Central memory CD4-positive, alpha-beta T cell (primary cell): Measurements from ENCODE around the gene SFTPA2.
"Not testable (repeated sequence)": the region's sequence is repeated elsewhere in the genome, so short reads cannot be mapped to it uniquely, and the experiment has no call there.

Experiments used
- DNase-seq: peaks from one replicate; pipeline ENCODE4 v3.0.0; 2022
- total RNA-seq, 3 experiments: gene quantifications; one replicate each; lab custom pipeline; 2026; lab: John Stamatoyannopoulos, UW

SFTPA2 gene
- total RNA-seq: 0 to 0.19 (median 0) reads per million in 3 experiments

DNA sequence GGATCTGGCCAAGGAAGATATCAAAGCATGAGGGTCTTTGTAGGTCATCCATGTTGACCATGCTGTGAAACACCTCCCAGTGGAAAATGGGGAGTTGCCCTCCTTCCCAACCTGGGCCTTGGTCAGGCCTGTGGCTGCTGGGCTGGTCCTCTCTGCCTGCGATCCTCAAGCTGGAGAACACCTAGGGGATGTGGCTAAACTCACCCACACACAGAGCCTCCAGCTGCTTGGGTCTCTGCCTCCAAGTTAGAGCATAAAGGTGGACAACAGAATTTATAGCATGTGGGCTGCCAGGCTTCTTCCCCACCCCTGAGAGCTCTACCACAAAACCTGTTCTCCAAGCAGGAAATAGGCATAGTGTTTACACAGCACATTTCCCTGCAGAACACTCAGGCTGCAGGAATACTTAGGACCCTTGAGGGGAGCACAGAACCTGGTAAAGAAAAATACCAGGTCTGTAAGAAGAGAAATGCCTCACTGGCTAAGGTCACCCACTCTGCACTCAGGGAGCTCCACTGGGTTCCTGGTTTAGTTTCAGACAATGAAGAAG lies at the start of gene SFTPA2:
Gene SFTPA2 (minus strand): TSS at position 248 of the 550 bp plus-strand sequence. CDS start 924 bp downstream, outside the sequence.
- no peak for DNase-seq

DNA sequence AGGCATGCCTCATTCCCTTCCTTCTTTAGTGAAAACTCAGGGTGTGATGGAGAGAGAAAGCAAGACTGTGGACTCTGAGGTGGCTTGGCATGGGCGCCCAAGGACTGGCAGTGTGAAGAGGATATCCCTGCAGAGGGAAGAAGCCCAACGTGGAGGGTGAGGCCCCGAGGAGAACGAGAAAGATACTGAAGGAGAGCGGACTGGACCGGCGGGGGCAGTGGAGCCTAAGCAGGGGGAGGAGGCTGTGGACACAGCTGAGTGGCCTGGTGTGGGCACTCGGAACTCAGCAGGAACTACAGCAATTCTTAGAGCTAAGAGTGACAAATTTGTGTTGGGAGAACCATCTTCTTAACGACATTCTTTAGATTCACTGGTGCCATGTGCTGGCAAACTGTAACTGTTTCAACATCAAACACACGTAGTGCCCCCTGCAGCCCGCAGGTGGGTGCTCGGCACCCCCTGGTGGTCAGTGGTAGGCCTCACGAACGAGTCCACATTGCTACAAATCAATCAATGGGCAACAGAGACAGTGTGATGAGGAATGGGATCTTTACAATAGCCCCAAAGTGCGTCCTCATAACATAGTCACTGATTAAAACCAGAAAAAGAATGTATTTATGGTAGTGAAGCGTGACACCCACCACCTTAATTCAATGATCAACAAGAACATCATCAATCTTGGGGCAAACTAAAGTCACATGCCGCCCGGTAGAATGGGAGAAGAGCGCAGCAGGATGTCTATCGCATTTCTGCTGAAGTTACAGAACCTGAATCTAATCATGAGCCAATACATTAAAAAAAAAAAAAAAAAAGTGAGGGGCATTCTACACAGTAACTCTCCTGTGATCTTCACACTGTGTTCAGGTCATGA lies 48.5 kb upstream of the SFTPA2 start:
- DNase-seq: peak; percentile 12

DNA sequence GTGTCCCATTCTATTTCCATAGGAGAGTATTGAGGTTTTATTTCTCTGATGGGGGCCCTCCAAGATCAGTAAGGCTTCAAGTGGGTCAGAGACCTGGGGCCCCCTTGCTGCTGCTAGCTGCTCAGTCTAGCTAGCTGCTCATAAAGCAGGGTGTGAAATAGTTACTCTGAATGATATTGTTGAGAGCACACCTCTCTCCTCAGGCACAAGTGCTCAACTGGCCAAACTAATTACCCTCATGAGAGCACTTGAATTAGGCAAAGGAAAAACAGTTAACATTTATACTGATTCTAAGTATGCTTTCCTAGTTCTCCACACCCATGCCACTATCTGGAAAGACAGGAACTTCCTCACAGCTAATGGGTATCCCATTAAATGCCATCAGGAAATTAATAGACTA lies 45.1 kb upstream of the SFTPA2 start:
- DNase-seq: no peak

DNA sequence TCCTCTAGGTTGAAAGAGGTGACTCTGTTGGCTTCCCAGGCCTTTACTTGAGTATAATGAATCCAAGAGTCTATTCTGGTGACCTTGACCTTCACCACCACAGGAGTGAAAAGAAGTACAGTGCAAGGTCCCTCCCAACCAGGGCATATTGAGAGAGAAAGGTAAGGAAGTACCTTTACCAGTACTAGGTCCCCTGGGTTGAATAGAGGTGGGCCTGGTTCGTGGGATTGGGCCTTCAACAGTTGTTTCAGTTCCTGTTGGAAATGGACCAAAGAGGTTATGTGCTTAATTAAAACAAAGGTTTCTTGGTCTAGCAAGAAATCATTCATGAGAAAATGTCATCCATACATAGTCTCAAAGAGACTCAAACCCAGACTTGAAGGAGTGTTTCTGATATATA lies 44.1 kb upstream of the SFTPA2 start:
- DNase-seq: no peak

DNA sequence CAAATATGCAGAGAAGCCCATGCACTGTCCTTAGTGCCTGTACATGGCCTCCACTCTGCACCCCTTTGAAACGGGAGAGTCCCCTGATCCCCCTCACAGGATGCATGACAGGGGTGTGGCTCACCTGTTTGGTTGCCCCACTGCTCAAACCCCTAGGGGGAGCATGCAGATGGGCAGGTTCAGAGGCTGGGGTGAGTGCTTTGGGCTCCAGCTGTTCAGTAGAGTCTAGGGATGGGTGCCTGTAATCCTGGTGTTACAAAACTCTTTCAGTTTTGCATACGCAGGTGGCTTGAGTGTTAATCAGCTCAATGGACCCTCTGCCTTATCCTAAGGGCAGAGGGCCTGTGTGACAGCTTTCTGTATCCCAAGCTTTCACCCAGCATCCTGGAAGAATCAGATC lies 42.7 kb upstream of the SFTPA2 start:
- DNase-seq: no peak

DNA sequence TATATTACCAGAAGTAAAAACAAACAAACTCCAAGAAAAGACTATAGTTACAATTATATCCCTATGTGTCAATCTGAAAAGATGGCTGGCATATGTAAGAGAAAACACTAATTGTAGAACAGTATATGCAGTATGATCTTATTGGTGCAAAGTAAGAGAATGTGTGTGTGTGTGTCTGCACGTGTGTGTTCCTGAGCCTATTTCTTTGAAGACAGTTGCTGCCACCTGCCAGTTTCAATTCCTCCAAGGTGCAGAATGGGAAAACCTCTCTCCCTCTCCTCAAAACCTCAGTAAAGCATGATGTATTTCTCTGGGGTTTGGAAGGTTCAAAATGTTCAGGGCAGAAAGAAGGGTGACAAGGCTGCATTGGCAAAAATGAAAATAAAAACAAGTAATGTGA lies 41.7 kb upstream of the SFTPA2 start:
- DNase-seq: no peak

DNA sequence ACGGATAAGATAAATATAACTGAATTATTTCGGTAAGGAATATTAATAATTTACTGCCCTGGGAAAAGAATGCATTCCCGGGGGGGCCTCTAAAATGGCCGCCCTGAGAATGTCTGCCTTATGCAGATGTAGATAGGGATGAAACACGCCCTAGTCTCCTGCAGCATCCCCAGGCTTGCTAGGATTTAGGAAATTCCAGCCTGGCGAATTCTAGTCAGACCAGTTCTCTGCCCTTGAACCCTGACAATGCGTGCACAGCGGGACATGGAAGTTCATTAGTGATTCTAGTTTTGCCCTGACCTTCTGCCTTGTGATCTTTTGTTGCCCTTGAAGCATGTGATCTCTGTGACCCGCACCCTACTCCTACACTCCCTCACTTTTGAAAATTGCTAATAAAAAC lies 39.4 kb upstream of the SFTPA2 start:
- DNase-seq: not testable (repeated sequence)

DNA sequence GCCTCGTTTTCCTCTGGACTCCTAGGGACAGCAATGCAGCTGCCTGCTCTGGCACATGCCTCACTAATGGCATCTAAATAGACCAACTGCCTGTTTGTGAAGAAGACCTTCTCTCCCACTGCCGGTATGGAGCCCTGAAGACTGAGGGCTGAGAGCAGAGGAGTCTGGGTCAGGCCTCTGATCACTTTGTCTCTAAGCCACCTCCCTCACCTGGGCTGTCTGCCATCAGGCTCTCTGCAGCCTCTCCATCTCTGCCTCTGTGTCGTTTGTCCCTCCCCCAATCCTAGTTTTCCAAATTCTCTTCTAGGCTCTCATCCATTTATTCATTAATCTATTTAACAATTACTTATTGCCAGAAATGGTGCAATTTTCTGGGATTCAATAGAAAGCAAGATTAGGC lies 35.3 kb upstream of the SFTPA2 start:
- DNase-seq: no peak

DNA sequence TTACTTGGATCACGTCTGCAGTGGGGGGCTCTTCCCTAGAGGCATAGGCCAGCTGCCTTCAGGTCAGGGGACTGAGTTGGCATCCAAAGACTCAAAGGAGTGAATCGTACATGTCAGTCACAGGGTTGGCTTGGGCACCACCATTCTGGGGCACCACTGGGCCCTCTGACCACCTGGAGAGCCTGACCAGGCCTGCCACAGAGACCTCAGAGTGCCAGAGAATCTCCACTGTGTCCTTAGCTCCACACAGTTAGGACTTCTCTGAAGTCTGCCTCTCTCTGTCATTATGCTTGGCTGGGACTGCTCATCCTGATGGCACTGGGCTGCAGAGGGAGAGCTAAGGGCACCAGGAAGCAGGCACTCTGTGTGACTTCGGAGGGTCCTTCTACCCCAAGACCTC lies 34.4 kb upstream of the SFTPA2 start:
- DNase-seq: not testable (repeated sequence)

DNA sequence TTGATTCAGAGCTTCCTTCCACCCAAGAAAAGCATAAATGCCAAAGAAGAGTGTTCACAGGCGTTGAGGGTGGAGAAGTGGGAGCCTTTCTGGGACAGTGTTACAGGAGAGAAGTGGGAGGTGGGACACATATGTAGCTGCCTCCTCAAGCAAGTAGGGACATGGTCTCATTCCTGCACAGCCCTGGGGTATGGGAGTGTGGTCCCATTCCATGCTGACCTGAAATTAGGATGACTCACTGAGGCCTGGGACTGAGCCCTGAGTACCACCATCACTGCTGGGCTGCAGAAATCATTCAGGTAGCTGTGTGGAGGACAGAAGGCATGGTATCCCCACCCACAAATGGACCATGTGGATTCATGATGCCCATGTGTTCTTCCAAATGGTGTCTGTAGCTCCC lies 33.2 kb upstream of the SFTPA2 start:
- no peak for DNase-seq

DNA sequence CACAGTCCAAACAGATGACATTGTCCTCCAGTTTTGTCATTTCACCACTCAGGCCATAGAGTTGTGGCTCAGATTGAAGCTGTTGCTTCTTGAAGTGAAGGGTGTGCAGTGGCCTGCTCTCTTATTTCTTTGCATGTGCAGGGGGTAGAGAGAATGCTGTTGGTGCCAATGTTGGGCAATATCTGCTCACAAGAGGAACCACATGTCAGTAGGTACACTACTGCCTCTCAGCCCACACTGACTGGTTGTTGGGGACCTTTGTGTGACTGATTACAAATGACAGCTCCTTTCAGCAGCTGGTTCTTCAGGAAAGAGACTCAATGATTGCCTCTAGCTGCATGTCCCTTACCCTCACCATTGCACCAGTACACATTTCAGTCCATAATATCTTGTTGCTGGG lies 28.6 kb upstream of the SFTPA2 start:
- no peak for DNase-seq

DNA sequence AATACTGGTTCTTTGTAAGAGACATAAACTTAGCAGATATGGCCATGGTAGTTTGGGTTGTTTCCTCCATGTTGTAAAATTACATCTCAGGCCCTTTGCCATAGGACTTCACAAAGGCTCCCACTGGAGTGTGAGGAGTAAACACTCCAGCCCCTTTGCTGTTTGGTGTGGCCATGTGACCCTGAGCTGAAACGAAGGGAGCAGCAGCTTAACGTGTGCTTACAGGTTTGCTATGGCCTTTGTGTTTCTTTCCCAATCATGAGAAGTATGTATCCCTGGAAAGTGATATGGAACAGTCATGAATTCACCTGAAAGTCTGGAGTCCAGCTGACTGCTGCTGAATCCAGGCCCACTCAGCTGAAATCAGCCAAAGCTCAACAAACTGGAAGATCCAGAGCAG lies 26.7 kb upstream of the SFTPA2 start:
- DNase-seq: no peak

DNA sequence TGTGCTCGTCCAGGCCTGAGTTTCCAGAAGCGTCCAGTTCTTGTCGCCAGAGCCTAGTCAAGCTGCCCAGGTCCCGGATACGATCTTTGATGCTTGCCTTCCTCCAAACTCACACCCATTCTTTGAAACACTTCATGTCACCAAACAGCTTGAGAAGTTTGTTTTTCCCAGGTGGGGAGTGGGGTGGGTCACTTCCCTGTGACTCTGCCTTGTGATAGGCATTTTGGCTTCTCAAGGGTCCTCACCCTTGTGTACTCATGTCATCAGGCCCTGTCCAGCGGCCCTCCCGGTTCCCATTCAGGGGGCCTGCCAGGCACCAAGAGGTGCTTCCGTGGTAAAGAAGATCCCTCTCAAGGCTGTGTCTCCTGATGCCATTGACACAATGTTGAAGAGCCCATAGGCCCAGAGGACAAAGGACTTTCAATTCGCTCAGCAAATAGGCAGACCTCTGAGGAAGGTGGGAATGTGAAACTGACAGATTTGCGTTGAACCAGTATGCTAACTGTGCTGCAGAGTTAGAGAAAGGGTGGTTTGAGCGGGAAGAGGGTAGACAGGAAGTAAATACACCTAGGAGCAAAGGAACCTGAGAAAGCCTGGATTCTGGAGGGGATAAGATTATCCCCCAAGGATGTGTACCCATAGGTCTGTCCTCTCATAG lies 25.8 kb upstream of the SFTPA2 start:
- DNase-seq: no peak

DNA sequence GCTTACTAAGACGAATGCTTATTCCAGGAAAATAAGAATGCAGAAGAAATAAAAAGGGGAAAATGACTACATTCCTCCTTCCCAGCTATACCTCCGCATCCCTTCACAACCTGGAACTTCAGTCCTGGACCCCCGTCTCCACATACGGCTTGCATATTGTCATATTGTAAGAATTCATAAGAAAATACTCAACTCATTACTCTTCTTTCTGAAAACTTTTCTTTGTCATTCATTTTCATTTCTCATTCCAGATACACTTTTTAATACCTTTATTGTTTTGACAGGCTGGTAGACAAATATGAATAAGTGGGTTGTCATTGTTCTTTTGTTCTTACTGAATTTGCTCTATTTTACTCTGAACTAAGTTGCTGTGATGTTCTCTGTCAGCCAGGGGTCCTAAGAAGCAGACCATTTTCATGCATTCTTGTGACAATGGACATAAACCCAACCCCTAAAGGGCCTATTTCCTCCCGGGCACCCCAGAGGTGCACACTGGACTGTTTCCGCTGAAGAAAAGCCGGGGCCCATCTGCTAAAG lies 23.3 kb upstream of the SFTPA2 start:
- no peak for DNase-seq

DNA sequence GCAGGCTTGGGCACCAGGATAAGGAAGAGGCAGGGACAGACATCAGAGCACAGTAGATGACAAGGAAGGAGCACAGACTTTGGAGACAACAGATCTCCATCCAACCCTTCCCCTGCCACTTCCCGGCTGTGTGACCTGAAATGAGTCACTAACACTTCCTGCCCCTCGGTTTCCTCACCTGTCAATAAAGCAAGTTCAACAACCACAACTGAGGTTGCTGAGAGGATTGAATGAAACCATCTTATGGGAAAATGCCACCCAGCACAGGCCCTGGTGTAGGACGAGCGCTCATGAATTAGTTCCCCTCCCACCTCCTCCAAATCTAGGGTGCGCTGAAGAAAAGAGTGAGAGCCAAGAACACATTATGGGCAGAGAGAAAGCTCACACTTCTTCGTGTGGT lies 22.7 kb upstream of the SFTPA2 start:
- DNase-seq: not testable (repeated sequence)

DNA sequence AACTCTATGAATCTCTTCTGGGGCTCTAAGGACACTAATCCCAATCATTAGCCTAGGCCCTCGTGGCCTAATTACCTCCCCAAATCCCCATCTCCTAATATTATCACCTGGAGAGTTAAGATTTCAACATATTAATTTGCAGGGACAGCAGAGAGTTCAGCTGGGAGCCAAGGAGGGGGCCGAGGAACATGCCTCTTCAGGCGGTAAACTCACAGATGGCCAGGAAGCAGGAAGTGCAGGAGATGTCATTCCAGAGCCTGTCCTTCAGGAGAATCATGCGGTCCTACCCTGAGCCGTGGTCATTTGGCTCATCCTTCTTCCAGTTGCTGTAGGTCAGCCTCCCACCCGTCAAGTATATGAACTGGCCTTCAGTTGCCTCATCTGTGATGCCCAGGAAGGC lies 21.9 kb upstream of the SFTPA2 start:
- no peak for DNase-seq

DNA sequence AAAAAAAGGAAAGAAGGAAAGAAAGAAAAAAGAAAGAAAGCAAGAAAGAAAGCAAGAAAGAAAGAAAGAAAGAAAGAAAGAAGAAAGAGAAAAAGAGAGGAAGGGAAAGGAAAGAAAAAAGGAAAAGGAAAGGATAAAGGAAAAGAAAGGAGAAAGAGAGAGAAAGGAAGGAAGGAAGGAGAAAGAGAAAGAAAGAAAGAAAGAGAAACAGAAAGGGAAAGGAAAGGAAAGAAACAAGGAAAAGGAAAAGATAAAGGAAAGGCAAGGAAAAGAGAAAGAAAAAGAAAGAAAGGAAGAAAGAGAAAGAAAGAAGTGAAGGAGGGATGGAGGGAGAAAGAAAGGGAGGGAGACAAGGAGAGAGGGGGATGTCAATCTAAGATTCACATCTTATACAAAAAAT lies 20.8 kb upstream of the SFTPA2 start:
- no peak for DNase-seq

DNA sequence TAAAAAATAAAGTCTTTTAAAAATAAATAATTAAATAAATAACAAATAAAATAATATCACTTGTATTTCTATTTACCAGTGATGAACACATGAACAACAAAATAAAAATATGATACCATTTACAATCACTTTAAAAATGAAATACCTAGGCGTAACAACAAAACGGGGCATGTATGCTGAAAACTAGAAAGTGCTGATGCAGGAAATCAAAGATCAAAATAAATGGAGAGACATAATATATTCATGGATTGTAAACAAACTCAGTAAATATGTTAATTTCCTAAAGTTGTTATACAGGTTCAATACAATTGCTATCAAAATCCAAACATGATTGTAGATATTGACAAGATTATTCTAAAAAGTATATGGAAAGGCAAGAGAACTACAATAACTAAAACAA lies 19.2 kb upstream of the SFTPA2 start:
- no peak for DNase-seq

DNA sequence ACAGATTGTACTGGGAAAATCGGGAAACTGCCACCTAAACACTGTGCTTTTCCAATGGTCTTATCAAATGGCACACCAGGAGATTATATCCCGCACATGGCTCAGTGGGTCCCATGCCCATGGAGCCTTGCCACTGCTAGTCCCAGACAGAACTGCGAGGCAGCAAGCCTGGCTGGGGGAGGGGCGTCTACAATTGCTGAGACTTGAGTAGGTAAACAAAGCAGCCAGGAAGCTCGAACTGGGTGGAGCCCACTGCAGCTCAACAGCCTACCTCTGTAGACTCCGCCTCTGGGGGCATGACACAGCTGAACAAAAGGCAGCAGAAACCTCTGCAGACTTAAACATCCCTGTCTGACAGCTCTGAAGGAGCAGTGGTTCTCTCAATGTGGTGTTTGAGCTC lies 10.4 kb upstream of the SFTPA2 start:
- not testable (repeated sequence) for DNase-seq

DNA sequence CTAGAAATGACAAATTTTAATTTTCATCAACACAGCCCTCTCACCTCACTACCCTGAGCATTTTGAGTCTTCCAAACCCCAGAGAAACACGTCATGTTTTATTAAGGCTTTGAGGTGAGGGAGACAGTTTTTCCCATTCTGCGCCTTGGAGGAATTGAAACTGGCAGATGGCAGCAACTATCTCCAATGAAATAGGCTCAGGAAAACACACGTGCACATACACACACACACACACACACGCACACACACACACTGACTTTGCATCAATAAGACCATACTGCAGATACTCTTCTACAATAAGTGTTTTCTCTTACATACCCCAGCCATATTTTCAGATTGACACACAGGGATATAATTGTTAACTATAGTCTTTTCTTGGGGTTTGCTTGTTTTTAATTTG lies 3.2 kb upstream of the SFTPA2 start:
- DNase-seq: no peak

DNA sequence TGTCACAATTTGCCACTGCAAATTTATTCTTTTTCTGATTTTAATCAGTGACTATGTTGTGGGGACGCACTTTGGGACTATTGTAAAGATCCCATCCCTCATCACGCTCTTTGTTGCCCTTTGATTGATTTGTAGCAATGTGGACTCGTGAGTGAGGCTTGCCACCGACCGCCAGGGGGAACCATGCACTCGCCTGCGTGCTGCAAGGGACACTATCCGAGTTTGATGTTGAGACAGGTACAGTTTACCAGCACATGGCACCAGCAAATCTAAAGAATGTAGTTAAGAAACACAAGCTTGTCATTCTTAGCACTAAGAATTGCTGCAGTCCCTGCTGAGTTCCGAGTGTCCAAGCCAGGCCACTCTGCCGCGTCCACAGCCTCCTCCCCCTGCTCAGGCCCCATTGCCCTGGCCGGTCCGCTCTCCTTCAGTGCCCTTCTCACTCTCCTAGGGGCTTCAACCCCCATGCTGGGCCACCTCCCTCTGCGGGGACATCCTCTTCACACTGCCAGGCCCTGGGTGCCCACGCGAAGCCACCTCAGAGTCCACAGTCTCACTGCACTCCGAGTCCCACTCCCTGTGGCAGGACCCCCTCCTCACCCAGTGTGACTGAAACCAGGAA lies 2.0 kb upstream of the SFTPA2 start:
- peak; percentile 34 for DNase-seq

DNA sequence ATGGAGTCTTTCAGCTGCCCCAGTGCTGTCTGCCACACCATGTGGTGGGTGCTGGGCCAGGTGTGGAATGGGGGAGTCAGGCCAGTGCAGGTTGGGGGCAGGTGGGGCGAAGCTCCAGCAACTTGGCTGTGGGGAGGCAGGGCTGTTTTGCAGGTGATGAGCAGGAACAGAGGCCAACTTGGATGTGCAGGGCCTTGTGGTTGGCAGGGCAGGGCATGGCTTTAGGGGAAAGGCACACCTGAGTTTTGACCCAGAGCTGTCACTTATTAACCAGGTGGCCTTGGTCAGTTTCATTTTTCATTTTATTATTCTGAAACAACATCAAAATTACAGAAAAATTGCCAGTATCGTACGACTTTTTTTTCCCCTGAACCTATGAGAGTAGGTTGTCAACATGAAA lies 1.1 kb upstream of the SFTPA2 start:
- no peak for DNase-seq

DNA sequence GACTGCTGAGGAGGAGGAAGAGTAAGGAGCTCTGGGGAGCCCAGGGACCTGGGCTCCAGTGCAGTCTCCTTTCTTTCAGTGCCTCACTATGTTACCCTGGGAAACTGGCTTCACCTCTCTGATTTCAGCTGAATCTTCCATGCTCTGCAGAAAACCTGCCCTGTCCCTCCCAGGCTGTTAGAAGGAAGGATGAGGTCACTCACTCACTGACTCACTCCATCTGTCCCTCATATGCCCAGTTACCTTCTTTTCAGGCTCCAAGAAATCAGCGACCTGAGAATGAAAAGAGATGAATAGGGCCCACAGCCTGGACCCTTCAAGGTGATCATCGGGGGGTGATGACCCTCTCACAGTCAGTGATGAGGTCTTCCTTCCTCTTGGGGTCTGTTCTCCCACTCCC lies 481 bp downstream of the SFTPA2 start:
- DNase-seq: no peak
